Posterior vena cava (tissue), 2 donors: Measurements from ENCODE around the gene OSBPL2. TPM values are rescaled to one million over a fixed set of nuclear protein-coding genes. Genes with fewer than 3 reads are reported as not detected.
A peak's percentile ranks its signal among the peaks of the same experiment; 100 is the strongest.

Source experiments
- DNase-seq: peaks from one replicate; pipeline ENCODE4 v3.0.0-alpha.2; 2020; ENCODE audit warnings: low spot score
- intact Hi-C, 2 donors: fragments of 100-400 bp; cut with DNase I; formaldehyde crosslinking; loops; one replicate each; pipeline versions ENCODE4 v1.14.1 to v1.14.2; 2022 to 2023
- total RNA-seq, 2 donors: library from RNA; stranded (reverse); fragmentation: NEBNext Ultra II Directional; extraction: Animal tissue kit (Norgen Biotek cat#: 25700); gene quantifications; one replicate each; pipeline ENCODE4 v1.2.1, GENCODE V29; 2021
- donor health status: DM: yes; HTN: yes; CAD: no.
- donor health status: DM: yes; HTN: yes; CAD: no.

OSBPL2 gene
- total RNA-seq, 2 donors from 2014 or later: 31.8 to 34.7 TPM

DNA sequence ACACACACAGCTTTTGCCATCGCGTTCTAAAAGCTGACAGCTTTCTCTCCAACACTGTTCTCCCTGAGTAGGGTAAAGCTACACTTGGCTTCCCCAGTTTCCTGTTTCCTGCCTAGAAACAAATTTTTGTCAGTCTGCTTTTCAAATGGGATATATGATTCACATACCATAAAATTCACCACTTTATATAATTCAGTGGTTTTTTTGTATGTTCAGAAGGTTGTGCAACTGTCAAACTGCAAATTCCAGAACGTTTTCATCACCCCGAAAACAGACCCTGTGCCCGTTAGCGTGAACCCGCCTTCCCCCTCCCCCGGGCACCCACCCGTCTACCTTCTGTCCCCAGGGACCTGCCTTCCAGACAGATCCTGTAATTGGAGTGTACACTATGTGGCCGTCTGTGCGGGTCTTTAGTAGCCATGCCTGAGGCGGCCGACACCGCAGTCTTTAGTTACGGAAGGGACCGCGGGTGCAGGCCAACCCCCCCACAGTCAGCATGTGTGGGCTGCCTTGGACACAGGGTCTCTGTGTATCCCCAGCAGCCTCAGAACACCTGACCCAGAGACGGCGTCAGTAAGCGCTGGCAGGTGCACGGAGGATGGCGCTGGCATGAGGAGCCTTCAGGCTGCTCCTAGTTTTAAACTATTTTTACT is 34.8 kb upstream of the OSBPL2 start:
- DNase-seq: peak; percentile 70
- intact Hi-C loops: loop anchor here in 1 of 2 donors (5.0 kb wide), 1 partner anchor 1369 kb away; the partner anchor contains the start of gene HELZ2

DNA sequence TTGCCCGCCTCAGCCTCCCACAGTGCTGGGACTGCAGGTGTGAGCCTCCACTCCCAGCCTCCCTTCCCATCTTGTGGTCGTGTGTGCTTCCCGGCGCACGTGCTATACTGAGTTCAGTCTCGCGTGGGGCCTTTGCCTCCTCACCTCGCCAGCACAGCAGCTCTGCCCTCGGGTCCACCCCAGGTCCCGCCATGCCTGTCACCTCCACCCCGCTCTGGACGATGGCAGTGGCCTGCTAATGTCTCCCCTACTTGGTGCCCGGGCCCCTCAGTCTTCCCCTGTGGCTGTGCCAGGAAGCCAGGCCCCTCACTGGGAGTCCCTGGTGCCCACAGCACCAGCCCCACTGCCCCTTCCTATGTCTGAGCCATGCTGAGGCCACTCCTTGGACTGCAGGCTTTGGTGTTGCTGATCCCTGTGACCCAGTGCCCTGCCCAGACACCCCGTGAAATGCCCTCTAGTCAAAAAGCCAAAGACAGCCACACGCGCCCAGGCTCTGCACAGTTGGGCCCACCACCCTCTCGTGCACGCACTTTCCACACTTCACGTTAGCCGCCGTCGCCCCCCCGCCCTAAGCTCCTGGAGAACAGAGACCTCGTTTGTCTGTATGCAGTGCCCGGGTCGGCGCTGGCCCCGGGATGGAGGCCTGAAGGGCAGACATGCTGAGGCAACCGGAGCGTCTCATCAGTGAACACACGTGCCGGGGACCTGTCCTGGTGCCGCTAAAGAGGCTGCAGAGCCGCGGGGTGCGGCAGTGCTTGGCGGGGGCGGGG is 32.5 kb upstream of the OSBPL2 start:
- intact Hi-C loops: no loop called here
- peak; percentile 63 for DNase-seq

DNA sequence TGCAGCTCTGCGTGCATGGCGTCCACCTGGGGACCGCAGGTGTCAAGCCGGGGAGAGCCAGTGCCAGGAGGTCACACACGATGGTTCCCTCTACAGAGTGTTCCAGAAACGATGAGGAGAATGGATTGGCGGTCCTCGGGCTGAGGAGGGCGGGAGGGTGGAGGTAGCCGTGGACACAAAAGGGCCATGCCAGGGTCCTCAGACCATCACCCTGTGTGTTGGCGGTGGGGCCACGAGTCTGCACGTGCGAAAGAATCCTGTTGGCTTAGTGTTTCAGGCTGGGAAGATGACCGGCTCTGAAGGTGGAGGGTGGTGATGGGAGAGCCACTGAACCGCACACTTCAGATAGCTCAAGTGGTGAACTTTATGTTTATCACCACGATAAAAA is 31.9 kb upstream of the OSBPL2 start:
- intact Hi-C loops: no loop called here
- no peak for DNase-seq

DNA sequence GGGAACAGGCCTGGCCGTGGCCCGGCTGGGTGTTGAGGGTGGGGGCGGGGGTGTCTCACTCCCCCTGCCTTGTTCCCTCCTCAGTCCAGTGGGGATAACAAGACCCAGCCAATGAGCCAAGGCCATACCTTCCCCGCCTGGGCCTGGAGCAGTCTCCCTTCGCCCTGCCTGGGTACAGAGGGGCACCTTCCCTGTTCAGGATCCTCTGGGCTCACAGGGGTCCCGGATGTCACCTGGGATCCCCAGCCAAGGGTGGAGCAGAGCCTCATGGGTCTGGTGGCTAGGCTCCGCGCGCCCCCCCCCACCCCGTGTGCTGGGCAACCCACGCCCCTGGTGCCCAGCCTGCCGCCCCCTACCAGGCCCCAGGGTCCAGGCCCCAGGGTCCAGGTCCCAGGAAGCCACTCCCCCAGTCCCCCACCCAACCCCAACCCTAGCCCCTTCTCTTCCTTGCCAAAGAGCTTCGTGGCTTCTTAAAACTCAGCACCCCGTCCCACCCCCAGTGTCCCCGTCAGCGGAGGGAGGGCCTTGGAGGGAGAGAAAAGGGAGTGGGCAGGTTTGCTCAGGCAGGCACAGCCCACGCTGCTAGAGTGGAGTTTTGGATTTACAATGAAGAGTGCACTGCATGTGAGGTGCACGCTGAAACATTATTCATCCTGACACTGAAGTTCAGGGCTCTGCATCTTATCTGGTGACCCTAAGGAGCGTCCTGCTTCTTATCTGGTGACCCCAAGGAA is 30.1 kb upstream of the OSBPL2 start:
- DNase-seq: no peak
- intact Hi-C loops: no loop called here

DNA sequence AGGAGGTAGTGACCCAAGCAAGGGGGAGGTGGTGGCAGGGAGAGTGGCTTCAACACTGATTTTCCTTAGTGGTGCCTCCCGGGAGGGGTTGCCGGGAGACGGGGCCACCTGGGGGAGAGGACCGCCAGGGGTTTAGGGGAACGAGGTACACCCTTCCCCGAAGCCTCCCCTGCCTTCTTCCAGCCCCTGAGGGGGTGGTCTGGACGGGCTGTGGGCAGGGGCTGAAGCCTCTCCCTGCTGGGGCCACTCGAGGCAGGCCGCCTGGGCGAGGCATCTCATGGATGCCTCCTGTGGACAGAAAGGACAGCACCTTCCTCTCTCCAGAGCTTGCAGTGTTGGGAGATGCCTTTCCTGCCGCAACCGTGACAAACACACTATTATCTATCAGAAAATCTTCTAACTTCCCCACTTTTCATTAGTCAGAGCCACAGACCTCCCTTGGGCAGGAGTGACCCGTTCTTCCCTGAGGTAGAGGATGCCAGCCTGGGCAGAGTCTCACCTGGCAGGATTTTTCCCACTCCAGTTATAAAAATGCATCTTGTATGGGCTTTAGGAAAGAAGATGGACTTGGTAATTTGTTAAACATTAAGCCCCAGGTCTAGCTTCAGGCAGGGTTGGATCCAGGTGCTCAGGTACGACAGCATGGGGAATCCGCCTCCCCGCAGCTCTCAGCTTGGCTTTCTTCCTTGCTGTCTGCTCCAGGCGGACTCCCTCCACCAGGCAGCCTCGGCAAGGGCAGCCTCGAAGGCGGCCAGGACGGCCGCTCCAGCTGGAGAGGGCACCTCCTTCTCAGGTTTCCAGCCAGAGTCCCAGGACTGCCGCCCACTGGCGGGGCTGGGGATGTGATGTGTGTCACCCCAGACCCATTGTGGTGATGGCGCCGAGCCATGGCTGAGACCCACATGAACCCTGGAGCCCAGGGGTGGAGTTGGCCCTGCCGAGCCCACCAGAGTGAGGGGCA is 29.2 kb upstream of the OSBPL2 start:
- intact Hi-C loops: no loop called here
- no peak for DNase-seq

DNA sequence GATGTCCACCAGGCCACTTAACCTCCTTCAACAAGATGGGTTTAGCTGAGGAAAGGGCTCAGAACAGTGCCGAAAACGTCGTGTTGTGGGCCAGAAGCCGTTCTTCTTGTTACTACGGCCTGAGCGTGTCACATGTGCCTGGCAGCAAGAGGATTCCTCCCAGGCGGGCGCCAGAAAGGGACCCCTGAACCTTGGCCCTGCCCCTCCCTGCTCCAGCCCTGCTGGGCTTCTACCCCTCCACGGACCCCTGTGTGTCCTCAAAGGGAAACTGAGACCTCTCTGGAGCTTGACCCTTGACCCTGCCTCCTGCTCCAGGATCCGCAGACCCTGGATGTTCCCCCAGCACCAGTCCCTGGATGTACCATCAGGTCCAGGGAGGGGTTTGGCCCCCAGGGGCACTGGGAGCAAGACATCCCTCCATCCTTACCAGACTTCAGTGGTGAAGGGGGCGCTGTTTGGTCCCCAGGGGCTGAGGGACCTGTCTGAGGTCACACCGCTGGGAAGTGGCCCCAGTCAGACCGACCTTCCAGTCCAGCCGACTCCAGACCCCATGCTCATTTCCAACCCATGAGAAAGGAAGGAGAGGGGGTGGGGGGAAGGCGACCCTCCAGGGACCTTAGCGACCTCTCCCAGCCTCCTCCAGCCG is 28.3 kb upstream of the OSBPL2 start:
- intact Hi-C loops: no loop called here
- no peak for DNase-seq

DNA sequence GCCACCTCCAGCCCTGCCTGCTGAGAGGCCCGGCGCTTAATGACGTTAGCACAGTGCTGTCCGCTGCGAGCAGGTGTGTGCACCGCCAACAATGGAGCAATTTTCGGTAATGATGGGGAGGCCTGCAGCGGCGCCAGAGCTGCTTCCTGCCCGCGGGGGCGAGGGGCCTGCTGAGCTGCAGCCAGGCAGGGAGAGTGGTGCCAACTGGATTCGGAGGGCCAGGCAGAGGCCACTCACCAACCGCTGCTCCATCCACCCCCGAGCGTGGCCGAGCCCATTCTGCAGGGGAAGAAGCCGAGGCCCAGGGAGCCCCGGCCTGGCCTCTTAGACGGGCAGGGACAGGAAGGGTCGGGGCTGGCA is 27.8 kb upstream of the OSBPL2 start:
- DNase-seq: no peak
- intact Hi-C loops: no loop called here

DNA sequence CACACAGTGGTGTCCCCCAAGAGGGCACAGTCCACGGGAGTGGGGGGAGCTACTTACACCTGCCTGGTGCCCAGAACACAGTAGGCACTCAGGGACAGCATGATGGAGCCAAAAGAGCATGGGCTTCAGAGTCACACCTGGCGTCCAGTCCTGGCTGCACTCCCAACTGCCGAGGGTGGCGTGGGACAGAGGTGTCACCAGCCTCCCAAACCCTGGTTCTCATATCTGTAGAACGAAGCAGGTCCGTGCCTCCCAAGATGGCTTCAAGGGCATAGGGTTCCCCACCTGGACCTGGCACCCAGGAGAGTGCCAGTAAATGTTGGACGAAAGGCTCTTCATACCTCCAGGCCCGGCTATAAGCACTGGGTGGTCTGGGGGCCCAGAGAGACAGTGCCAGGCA is 27.1 kb upstream of the OSBPL2 start:
- no peak for DNase-seq
- intact Hi-C loops: no loop called here

DNA sequence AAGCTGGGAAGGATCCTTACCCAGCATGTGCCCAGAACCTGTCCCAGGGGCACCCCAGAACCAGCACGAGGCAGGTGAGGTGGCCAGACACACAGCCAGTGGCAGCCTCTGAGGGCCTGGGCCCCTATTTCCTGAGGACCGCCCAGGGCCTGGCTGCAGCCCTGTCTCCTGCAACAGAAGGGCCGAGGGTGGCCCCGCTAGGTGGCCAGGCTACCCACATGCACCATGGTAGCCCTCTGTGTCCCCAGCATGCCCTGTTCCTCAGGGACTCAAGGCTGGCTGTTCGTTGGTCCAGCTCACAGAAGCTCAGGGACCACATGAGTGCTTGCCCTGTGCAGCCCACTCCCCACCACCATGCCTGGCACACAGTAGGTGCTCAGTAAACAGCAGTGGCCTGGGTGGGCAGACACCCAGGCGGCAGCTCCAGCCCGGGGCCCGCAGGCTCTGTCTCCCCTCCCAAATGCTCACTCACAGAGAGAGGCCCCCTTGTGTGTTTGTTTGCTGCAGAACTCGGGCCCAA is 26.5 kb upstream of the OSBPL2 start:
- intact Hi-C loops: no loop called here

DNA sequence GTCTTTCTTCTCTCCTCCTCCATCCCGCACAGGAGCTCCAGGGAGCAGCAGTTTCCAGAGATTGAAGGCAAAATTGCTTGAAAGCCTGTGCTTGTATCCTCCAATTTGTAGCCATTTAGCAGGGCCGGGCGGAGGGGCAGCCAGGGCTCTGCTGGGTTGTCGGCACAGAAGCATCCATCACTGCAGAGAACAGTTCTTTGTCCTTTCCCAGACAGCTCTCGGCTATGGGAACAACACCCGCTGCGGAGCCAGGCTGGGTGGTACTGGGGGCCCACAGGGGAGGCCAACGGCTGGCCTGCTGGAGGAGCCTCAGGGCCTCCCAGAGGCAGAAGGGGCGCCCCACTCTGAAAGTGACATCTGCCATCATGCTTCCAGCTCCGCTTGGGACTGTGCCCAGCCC is 26.0 kb upstream of the OSBPL2 start:
- no peak for DNase-seq
- intact Hi-C loops: no loop called here

More for the DNA sequence above, 26.5 kb upstream of the OSBPL2 start:
- DNase-seq: no peak

DNA sequence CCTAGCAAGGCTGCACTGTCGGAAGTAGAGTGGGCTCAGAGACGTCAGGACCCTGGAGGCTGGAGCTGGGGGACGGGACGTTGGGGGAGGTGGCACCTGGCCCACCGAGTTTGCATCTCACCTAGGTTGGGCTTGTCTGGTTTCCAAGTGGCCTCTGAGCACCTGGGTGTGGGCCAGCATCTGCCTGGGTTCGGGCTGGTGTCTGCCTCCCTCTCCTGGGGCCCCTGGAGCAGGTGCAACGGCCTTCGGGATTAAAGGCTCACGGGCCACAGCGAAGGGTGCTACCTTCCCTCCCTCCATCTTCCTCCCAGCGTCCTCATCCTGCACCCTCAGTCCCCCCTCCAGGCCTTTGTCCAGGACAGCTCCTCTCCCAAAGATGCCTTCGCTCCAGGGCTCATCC is 24.3 kb upstream of the OSBPL2 start:
- no peak for DNase-seq
- intact Hi-C loops: no loop called here

DNA sequence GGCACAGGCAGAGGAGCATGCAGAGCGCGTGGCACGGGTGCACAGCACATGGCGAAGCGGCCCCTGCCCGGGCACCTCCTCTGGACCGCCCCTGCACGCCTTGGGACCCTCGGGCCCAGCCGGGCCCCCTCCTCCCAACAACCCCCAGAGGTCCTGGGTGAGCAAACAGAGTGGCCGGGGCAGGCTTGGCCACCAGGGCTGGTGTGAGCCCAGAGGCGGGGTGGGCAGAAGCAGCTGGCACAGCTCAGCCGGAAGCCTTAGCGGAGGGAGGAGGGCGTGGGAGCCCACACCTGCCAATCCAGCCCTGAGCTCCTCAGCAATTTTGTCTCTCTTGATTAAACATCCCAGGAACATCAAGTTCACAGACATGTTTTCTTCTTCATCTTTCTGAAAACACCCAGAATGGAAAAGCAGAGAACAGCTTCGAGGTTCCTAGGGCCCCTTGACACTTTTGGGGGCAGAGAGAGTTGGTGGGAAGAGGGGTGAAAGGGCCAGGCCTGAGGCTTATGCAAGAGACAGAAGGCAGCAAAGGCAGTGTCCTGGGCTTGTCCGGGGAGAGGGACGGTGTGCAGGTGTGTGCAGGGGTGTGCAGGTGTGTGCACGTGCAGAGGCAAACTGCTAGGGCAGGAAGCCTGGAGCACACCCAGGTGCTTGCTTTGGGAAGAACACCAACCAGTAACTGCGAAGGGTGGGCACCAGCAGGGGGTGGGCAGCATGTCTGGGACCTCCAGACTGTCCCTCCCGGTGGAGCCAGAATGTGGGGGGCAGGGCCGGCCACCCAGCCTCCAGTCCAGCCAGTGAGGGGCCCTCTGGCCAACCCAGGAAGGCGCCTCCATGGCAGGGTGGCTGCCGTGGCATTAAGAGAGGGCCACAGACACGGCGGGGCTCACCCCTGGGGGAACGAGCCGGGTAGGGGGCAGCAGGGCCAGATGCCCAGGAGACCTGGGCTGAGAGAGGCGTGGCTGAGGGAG is 23.0 kb upstream of the OSBPL2 start:
- intact Hi-C loops: no loop called here
- no peak for DNase-seq

DNA sequence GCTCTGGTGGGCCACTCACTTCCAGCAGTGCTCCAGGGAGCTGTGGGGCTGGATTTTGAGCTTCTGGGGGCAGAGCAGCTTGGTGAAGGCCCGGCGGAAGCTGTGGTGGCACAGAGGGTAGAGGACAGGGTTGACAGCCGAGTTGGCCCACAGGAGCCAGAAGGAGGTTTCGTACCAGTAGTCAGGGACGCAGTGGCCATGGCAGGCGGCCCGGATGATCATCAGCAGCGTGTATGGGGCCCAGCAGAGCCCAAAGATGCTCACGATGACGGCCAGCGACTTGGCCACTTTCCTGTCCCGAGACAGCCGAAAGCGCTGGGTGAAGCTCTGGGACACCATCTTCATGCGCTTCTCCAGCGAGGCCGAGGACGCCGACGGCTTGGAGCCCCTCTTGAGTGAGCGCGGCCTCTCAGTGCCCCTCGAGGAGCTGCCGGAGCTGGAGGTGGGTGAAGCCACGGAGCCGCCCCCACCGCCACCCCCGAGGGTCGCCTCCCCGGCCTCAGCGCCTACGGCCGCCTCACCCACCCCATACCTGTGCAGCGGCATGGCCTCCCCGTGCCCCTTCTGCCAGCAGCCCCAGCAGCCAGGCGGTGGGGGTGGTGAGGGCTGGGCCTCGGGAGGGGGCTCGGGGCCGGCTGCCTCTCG is 22.2 kb upstream of the OSBPL2 start:
- DNase-seq: no peak
- intact Hi-C loops: no loop called here

DNA sequence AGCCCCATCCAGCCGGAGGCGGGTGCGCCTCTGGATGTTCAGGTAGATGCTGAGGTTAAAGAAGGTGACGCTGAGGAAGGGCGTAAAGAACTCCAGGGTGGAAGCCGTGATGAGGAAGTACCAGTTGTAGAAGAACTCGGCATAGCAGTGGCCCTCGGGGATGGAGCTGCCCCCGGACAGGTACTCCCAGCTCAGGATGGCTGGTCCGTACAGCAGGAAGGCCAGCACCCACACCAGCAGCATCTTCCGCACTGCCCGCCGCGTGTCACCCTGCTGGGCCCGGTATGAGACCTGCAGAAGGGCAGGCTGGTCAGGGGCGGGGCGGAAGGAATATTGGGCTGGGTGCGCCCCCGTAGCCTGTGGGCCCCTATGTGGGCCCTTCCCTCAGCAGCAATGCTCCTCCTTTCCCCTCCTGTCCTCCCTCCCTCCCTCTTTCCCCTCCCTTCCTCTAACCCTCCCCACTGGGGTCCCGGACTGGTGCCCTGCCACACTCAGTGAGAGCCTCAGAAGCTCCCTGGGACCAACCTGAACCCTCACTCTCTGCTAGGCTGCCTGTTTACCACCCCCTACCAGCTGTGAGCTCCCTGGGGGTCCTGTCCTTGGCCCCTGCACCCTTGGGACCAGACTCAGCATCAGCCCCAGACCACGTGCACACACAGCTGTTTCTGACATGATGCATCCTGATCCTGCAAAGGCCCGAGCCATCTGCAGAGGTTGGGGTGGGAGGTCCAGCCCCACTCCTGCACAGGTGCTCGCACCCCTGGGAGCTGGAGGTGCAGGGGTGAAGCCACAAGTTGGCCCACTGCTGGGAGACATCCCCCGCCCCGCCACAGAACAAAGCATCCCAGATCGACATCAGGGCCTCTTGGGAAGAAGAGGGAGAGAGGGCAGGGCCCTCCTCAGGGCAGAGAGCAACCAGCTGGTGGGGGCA is 21.4 kb upstream of the OSBPL2 start:
- intact Hi-C loops: no loop called here
- no peak for DNase-seq

DNA sequence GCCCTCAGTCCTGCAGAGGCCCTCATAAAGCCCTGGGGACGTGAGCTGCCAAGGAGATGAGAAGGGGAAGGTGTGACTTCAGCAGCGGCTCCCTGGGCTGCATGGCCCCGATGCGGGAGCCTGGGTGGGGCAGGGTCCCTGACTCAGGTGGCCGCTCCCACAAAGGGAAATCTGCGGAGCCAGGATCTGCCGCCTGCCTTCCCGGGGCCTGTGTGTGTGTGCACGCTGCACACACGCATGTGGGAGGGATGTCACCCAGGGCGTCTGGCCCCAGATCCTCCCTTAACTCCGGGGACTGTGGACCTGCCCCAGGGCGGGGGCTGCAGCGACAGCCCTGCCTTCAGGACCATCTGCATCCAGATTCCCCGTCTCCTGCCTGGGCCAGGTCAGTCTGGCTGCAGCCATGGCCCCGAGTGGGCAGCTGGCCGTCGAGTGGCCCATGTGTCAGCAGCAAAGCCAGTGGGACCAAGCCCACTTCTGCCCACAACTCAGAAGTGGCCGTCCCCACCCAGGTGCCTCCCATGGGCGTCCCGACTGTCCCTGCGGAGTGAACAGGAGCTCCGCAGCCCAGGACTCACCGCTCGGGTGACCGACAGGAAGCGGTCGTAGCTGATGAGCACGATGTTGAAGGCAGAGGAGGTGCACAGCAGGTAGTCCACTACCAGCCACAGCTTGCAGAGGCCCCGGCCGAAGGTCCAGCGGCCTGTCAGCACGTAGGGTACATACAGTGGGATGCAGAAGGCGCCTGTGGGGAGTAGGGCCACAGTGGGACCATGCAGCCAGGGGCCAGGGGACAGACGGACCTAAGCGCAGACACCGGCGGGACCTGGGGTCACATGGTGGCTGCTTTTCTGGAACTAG is 20.2 kb upstream of the OSBPL2 start:
- intact Hi-C loops: no loop called here
- no peak for DNase-seq
